Measurements from ENCODE around the gene ITPKC.
"Not testable (repeated sequence)": the region's sequence is repeated elsewhere in the genome, so short reads cannot be mapped to it uniquely, and the experiment has no call there.

ITPKC gene

GRCh38 chr19:40742477-40742876 lies 25.6 kb downstream of the ITPKC start:
- no peak for DNase-seq

DNA sequence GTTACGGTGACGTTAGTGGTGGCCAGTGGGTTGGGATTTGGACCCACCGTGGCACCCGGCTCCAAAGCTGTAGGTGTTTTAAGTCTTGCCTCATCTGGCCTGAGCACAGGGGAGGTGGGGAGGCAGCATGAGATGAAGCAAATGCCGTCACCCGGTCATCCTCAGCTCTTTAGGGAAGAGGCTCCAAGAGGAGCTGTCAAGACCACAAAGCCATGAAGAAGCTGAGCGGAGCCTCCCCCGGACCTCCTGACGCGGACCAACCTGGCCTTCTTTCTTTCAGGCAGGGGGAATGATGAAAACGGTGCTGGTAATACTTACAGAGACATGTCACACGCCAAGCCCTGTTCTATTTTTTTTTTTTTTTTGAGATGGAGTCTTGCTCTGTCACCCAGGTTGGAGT lies 26.0 kb downstream of the ITPKC start:
- no peak for DNase-seq

GRCh38 chr19:40743926-40744325 lies 27.0 kb downstream of the ITPKC start:
- DNase-seq, result no peak

DNA sequence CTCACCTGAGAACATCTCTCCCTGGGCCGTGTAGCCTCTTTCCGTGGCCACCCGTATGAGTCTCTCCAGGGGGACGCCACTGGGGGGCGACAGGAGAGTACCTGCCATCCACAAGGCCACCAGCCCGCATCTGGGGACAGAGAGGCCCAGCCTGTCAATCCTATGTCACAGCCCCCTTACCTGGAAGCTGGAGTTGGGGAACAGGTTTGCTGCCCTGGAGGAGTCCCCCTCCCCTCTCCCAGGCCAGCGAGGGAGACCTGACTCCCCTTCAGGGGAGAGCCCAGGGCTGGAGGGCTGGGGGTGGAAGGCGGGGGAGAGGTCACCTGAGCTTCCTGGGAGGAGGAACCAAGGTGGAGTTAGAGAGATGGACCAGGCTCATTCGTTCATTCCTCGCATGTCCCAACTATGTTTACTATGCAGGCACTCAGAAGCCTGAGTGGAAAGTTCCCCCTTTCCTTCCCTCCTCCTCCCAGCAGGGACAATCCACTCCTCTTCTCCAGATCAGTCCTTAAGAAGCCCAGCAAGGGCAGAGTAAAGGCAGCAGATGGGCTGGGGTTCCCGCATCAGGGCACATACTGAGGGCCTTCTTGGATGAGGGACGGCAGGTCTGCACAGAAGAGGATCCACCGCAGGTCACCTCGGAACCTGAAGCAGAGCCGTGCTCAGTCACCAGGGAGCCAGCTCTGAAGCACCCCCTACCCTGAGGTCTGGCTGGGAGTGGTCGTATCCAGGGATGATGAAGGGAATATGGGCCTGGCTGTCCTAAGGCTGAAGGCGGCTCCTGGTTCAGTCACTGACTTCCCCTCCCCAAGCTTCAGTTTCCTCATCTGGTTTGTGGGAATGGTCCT lies 27.9 kb downstream of the ITPKC start:
- DNase-seq, result peak; percentile 22 to 35

DNA sequence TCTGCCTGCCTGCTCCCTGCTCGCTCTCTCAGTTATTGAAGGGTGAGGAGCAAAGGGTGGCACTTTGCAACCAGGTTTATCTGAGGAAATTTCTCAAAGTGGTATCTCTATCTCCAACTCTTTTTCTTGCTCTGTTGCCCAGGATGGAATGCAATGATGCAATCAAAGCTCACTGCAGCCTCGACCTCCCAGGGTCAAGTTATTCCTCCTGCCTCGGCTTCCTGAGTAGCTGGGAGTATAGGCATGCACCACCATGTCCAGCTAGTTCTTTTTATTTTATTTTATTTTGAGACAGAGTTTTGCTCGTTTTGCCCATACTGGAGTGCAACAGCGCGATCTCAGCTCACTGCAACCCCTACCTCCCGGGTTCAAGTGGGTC lies 28.5 kb downstream of the ITPKC start:
- DNase-seq, result no peak

GRCh38 chr19:40747536-40747935 lies 30.6 kb downstream of the ITPKC start:
- DNase-seq, result no peak

- DNase-seq, result peak; percentile 100
These were observed 33.4 kb downstream of the ITPKC start, which contains the start of gene ACTMAP for GRCh38 chr19:40750058-40750873. Gene ACTMAP, minus strand, starts transcription at chr19:40750477. Its CDS starts 674 bp downstream, at chr19:40749803.

GRCh38 chr19:40750874-40751537 lies 34.1 kb downstream of the ITPKC start, which contains the start of gene SNRPA:
Gene SNRPA, plus strand, starts transcription at chr19:40751203. Its CDS starts 206 bp downstream, at chr19:40751409.
- DNase-seq, result peak; percentile 95 to 97

DNA sequence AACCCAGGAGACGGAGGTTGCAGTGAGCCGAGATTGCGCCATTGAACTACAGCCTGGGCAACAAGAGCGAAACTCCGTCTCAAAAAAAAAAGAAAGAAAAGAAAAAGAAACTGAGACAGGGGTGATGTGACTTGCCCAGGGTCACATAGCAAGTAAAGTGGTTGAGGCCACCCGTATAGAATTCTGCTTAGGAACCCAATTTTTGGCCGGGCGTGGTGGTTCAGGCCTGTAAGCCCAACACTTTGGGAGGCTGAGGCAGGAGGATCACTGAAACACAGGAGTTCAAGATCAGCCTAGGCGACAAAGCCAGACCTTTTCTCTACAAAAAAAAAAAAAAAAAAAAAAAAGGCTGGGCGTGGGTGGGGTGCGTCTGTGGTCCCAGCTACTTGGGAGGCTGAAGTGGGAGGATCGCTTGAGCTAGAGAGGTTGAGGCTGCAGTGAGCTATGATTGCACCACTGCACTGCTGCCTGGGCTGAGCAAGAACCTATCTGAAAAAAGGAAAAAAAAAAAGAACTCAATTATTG lies 35.4 kb downstream of the ITPKC start:
- DNase-seq, result no peak

DNA sequence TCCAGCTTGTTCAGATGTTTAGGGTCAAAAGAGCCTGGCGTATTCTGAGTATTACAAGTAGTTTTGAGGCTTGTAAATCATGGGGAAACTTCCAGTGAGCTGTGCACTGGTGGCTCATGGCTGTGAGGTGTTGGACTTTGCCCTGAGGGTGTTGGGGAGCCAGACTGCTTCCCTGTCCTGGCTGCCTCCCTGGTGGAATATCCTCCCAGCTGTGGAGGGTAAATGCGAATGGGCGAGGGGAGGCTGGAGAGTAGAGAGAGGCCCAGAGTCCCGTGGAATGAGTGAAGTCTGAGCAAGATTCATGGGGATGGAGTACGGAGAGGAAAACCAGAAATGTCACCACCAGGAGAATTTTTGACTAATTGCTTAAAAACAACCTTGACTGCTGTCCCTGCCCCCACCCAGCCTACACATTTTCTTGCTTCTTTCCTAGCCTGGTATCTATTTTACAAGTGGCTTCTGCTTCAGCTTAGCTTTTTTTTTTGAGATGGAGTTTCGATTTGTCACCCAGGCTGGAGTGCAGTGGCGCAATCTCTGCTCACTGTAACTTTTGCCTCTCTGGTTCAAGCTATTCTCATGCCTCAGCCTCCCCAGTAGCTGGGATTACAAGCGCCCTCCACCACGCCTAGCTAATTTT lies 37.8 kb downstream of the ITPKC start:
- DNase-seq, result peak; percentile 30 to 34

DNA sequence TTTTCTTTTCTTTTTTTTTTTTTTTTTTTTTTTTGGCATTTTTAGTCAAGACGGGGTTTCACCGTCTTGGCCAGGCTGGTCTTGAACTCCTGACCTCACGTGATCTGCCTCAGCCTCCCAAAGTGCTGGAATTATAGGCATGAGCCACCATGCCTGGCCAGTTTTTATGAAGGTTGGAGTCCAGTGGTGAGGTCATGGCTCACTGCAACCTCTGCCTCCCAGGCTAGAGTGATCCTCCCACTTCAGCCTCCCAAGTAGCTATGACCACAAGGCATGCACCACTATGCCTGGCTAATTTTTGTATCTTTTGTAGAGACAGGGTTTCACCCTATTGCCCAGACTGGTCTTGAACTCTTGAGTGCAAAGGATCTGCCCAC lies 38.3 kb downstream of the ITPKC start:
- DNase-seq, result no peak

- no peak for DNase-seq
These were observed 38.9 kb downstream of the ITPKC start for GRCh38 chr19:40755791-40756190.

DNA sequence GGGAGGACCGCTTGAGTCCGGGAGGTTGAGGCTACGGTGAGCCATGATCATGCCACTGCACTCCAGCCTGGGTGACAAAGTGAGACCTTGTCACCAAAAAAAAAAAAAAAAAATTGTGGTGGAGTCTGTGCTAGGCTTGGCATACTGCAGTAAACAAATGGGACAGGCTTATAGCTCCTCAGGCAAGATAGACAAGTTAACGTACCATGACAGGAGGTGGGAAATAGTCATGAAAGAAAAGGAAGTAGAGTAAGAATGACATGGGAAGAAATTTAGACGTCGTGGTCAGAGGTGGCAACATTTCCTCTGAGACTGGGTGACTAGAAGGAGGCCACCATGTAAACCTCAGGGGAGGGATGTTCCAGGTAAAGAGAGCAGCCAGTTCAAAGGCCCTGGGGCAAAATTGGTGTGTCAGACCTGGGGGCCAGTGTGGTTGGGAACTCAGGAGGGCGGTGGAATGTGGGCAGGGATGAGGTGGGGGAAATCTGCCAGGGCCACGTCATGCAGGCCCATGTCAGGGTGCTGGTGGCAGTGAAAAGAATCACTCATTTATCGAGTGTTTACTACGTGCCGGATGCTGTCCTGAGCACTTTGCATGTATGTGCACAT lies 39.7 kb downstream of the ITPKC start:
- DNase-seq, result peak in 1 of 2 donors; percentile 19

DNA sequence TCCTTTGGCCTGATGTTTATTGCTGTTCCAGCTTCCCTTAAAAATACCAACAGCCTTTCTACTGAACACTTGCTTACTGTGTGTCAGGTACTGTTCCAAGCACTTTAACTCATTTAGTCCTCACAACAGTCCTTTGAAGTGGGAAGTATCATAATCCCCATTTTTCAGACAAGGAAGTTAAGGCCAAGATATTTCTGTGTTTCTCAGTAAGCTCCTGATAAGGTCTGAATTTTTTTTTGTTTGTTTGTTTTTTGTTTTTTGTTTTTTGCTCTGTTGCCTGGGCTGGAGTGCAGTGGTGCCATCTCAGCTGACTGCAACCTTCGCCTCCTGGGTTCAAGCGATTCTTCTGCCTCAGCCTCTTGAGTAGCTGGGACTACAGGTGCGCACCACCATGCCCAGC lies 41.6 kb downstream of the ITPKC start:
- DNase-seq, result no peak

DNA sequence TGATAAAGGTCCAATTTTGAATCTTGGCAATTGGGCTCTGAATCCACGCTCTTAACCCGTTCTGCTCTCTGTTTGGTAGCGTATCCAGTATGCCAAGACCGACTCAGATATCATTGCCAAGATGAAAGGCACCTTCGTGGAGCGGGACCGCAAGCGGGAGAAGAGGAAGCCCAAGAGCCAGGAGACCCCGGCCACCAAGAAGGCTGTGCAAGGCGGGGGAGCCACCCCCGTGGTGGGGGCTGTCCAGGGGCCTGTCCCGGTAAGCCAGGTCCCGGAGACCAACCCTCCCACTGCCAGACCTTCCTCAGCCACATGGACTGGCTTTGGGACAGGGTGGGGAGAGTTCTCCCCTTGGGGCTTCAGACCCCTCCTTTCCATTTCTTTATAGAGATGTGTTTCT lies 42.4 kb downstream of the ITPKC start:
- DNase-seq, result no peak

DNA sequence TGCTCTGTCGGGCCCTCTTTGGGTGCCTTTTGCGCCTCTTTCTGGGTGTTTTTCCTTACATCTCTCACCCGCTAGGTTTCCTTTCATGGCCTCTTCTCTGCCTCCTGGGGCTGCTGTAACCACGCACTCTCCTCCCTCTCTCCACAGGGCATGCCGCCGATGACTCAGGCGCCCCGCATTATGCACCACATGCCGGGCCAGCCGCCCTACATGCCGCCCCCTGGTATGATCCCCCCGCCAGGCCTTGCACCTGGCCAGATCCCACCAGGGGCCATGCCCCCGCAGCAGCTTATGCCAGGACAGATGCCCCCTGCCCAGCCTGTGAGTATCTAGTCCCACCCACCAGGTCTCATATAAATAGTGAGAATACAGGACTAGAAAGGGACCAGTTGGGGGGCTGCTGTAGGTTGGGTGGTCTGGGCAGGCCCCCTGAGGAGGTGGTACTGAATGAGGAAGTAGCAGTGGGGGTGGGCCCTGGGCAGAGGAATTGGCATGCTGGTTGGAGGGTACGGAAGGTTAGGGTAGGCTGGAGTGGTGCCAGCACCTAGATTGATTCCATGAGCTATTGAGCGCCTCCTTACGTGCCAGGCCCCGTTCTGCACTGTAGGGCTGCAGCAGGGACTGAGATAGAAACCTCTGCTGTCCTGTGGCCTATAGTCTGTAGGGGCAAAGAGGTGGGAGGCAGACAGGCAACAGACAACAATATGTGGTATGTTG lies 46.0 kb downstream of the ITPKC start:
- DNase-seq, result no peak

GRCh38 chr19:40763526-40763925 lies 46.6 kb downstream of the ITPKC start:
- DNase-seq, result no peak

GRCh38 chr19:40763963-40764362 lies 47.1 kb downstream of the ITPKC start:
- no peak for DNase-seq

GRCh38 chr19:40766385-40766784 lies 49.5 kb downstream of the ITPKC start:
- DNase-seq, result not testable (repeated sequence)

DNA sequence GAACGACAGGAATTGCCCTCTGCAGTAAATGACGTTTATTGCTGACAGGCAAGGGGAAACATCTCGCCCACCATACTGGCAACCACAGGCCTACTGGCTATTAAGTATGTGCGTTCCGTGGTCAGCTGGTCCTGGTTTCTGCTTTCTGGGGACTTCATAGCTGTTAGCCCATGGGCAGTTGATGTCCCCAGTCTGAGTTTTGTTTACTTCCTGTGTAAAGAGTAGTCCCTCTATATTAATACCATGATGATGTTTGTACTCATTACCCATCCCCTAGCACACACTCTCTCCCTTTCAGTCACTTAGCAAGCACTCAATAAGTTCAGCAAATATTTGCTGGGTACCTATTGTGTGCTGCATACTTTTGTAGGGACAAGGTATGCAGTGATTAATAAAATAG lies 52.0 kb downstream of the ITPKC start:
- DNase-seq, result no peak

GRCh38 chr19:40771101-40771862 lies 54.4 kb downstream of the ITPKC start:
- peak; percentile 15 to 51 for DNase-seq

All from CD4-positive, alpha-beta T cell treated with Interleukin-1 beta for 1 hour (primary cell).